Mammary epithelial cell (primary cell): ENCODE data around the gene ZNF556.

ENCODE experiments used
- EZH2 ChIP-seq: IDR thresholded peaks from 2 replicates; pipeline ENCODE4 v1.6.1; 2012; ENCODE audit warnings: low read length, inconsistent platforms, borderline replicate concordance
- TF ChIP-seq, protein P1 (sequence below), 2 donors: IDR thresholded peaks in 1 of 2; conservative IDR thresholded peaks in 1 of 2; 2 replicates each; pipeline ENCODE4 v1.5.1; 2011 to 2012; ENCODE audit warnings: inconsistent platforms in 2 of 2, low read length in 2 of 2, mild to moderate bottlenecking in 2 of 2, control low read depth in 1 of 2, low read depth in 1 of 2; ENCODE audit not compliant: insufficient read depth in 1 of 2; ENCODE audit errors: extremely low read depth in 1 of 2

DNA sequence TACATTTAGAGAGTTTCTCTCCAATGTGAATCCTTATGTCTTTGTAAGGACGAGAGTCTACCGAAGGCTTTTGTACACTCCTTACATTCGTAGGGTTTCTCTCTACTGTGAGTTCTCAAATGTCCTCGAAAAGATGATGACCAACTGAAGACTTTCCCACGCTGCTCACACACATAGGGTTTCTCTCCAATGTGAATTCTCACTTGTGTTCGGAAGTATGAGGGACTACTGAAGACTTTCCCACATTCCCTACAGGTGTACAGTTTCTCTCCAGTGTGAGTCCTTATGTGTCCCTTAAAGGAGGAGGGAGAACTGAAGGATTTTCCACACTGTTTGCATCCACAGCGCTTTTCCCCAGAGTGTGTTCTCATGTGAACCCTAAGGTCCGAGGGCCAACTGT lies 29.6 kb downstream of the ZNF556 start:
- no peak for TF ChIP-seq EZH2
- TF ChIP-seq, protein P1, sequence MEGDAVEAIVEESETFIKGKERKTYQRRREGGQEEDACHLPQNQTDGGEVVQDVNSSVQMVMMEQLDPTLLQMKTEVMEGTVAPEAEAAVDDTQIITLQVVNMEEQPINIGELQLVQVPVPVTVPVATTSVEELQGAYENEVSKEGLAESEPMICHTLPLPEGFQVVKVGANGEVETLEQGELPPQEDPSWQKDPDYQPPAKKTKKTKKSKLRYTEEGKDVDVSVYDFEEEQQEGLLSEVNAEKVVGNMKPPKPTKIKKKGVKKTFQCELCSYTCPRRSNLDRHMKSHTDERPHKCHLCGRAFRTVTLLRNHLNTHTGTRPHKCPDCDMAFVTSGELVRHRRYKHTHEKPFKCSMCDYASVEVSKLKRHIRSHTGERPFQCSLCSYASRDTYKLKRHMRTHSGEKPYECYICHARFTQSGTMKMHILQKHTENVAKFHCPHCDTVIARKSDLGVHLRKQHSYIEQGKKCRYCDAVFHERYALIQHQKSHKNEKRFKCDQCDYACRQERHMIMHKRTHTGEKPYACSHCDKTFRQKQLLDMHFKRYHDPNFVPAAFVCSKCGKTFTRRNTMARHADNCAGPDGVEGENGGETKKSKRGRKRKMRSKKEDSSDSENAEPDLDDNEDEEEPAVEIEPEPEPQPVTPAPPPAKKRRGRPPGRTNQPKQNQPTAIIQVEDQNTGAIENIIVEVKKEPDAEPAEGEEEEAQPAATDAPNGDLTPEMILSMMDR (conservative IDR thresholded peaks at IDR 0.05 in 1 of 2, IDR thresholded peaks at IDR 0.05 in 1 of 2; ENCODE audit: extremely low read depth in 1 of 2, insufficient read depth in 1 of 2, low read depth in 1 of 2, low read length in 2 of 2), result no peak
